Measurements from ENCODE around the gene TULP1. TPM values are rescaled to one million over a fixed set of nuclear protein-coding genes. Genes with fewer than 3 reads are reported as not detected.

Gene TULP1
- total and polyA plus RNA-seq, 2 of the 13 experiments (the other 11 are each of a cell fraction or from before 2014, with no cell fraction given): not detected

- no peak for TF ChIP-seq HOXA5 (CRISPR knock-in tag; IDR thresholded peaks at IDR 0.05)
These were observed 39.7 kb upstream of the TULP1 start (continued) for GRCh38 chr6:35552285-35552917.

- in situ Hi-C loops (cut with HindIII; ENCODE audit: extremely low pct_ligation_motif_present, low pct_unique_long_range_greater_than_20kb) (no loop called here), intact Hi-C loops (cut with micrococcal nuclease; ENCODE audit: unreplicated experiment) (no loop called here)
- ChIA-PET CTCF (ENCODE audit: low intra/inter-chr PET ratio, low total read pairs) (no interaction called here), POLR2A (no interaction called here)
- H3K79me2 ChIP-seq (ENCODE audit: insufficient read depth, low read length): no peaks in the 10 kb centered on the region
- WGBS (ENCODE audit: low lambda C conversion rate): 0% methylated on average over 1 of the region's 1 CpG
- peaks cover 11% of the 10 kb centered on the region; the same call in 1 of the 2 replicates for H3K9me3 ChIP-seq (ENCODE audit: low read length)
- FAIRE-seq (no peak), ATAC-seq (no peak), DNase-seq (ENCODE audit: low spot score) (no peak)
- BruUV-seq (replicated peaks): no TSS peak
- TF ChIP-seq ZNF260 (CRISPR knock-in tag; IDR thresholded peaks at IDR 0.05; ENCODE audit: borderline replicate concordance, low read depth) (no peak), ZNF121 (CRISPR knock-in tag; IDR thresholded peaks at IDR 0.05) (no peak), ARID5B (CRISPR knock-in tag; IDR thresholded peaks at IDR 0.05) (no peak), ZNF724P (CRISPR knock-in tag; IDR thresholded peaks at IDR 0.05; ENCODE audit: borderline replicate concordance) (no peak), ZNF160 (CRISPR knock-in tag; IDR thresholded peaks at IDR 0.05) (peak; percentile 99), ZBTB7B (CRISPR knock-in tag; IDR thresholded peaks at IDR 0.05) (no peak)
- H3K4me3 ChIP-seq (replicated peaks in 1 of 3; ENCODE audit: insufficient read depth in 1 of 3, low read depth in 2 of 3, low read length in 3 of 3): no peak overlapping the region
- H3K36me3 ChIP-seq (replicated peaks in 1 of 2; ENCODE audit: control insufficient read depth in 1 of 2, insufficient read depth in 2 of 2, low read length in 2 of 2): no peaks in the 10 kb centered on the region
- no peak overlapping the region for H3K27ac ChIP-seq (ENCODE audit: extremely low read length, insufficient read depth, low read length)
- no peak overlapping the region for H3K9ac ChIP-seq (ENCODE audit: insufficient read depth, low read depth, low read length)
- H3K4me2 ChIP-seq (ENCODE audit: low read depth, low read length): no peak overlapping the region
- peaks cover 0 to 11% of the 10 kb centered on the region in 2 experiments for H3K27me3 ChIP-seq (ENCODE audit: control insufficient read depth in 1 of 2, insufficient read depth in 2 of 2, low read length in 2 of 2)
- H2AFZ ChIP-seq (ENCODE audit: low read length): no peak overlapping the region
- peaks cover 7% of the 10 kb centered on the region; the same call in 1 of the 2 replicates for H3K4me1 ChIP-seq (ENCODE audit: insufficient read depth, low read length)
- no peaks in the 10 kb centered on the region for H4K20me1 ChIP-seq (ENCODE audit: insufficient read depth, low read length)
These were observed 37.7 kb upstream of the TULP1 start for GRCh38 chr6:35550437-35550836.
